Stomach (tissue), 4 donors: ENCODE measurements around the gene CSNK1E.

ENCODE experiments used
- EP300 ChIP-seq: sonication (generic); formaldehyde crosslinking; IDR thresholded peaks from one replicate; pipeline ENCODE4 v1.6.1; 2017; ENCODE audit warnings: antibody characterized with exemption
- POLR2A ChIP-seq, 4 donors: fragments of 450-650 bp; IDR thresholded peaks; one replicate each; pipeline ENCODE4 v1.6.1; 2016; ENCODE audit warnings: antibody characterized with exemption in 4 of 4, control low read depth in 2 of 4, mild to moderate bottlenecking in 1 of 4, moderate library complexity in 1 of 4
- POLR2AphosphoS5 ChIP-seq, 3 donors: sonication (generic); formaldehyde crosslinking; IDR thresholded peaks; one replicate each; pipeline ENCODE4 v1.6.1; 2016; ENCODE audit warnings: antibody characterized with exemption in 3 of 3
- TF ChIP-seq, protein P1 (sequence below), 7 experiments: fragments of 450-650 bp in 4 of 7; fragments of 200-600 bp in 3 of 7; sonication (generic) in 3 of 7; IDR thresholded peaks; one replicate each; pipeline ENCODE4 v1.5.1; 2016 to 2019; ENCODE audit warnings: antibody characterized with exemption in 7 of 7, control low read depth in 2 of 7, mild to moderate bottlenecking in 1 of 7

DNA sequence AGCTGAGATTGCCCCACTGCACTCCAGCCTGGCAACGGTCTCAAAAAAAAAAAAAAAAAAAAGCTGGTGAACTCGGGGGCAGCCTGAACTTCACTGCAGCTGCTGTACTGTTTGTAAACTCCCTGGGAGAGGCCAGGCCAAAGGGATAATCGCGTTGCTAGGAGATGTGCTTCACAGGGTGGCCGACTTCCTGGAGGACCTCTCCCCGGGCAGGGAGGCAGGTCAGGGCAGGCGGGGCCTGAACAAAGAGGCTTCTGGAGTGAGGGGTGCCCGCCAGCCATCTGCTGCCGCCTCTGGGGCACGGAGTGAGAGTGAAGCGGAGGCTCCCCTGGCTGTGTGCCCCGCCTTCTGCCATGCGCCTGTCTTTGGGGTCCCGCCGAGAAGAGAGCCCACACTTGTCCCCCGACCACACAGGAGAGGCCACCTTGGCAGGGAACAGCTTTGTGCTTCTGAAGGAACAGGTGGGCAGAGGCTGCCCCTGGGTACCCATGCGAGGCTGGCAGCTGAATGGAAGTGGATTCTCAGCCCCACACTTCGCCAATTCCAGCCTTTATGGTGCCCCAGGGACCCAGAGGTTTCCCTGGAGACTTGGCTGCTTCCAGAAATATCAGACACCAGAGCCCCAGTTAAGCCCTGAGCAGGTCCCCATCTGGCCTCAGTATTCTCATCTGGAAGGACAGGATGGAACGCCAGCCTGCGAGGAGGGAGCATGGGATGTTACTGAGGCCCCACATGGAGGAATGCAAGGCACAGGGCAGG lies 74.0 kb downstream of the CSNK1E start:
- TF ChIP-seq, protein P1, sequence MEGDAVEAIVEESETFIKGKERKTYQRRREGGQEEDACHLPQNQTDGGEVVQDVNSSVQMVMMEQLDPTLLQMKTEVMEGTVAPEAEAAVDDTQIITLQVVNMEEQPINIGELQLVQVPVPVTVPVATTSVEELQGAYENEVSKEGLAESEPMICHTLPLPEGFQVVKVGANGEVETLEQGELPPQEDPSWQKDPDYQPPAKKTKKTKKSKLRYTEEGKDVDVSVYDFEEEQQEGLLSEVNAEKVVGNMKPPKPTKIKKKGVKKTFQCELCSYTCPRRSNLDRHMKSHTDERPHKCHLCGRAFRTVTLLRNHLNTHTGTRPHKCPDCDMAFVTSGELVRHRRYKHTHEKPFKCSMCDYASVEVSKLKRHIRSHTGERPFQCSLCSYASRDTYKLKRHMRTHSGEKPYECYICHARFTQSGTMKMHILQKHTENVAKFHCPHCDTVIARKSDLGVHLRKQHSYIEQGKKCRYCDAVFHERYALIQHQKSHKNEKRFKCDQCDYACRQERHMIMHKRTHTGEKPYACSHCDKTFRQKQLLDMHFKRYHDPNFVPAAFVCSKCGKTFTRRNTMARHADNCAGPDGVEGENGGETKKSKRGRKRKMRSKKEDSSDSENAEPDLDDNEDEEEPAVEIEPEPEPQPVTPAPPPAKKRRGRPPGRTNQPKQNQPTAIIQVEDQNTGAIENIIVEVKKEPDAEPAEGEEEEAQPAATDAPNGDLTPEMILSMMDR (IDR thresholded peaks at IDR 0.05), result no peak
- TF ChIP-seq POLR2A (IDR thresholded peaks at IDR 0.05), result no peak
- TF ChIP-seq POLR2AphosphoS5 (IDR thresholded peaks at IDR 0.05), result peak in 1 of 3 donors; percentile 73
- TF ChIP-seq EP300, result no peak
